Mesothelial cell of epicardium (in vitro differentiated cells): Measurements from ENCODE around the gene FTCDNL1. TPM values are rescaled to one million over a fixed set of nuclear protein-coding genes. Genes with fewer than 3 reads are reported as not detected.

ENCODE experiments used
- DNase-seq, 2 experiments: peaks; one replicate each; pipeline ENCODE4 v3.0.0; 2021; ENCODE audit warnings: low spot score in 2 of 2; ENCODE audit not compliant: unreplicated experiment in 2 of 2
- H3K27ac Mint-ChIP-seq: 2 replicates; pipeline ENCODE4 v1.8.0; 2021; ENCODE audit warnings: mixed read lengths
- H3K27me3 Mint-ChIP-seq: 2 replicates; pipeline ENCODE4 v1.8.0; 2021; ENCODE audit warnings: low read depth, mixed read lengths
- H3K36me3 Mint-ChIP-seq: 2 replicates; pipeline ENCODE4 v1.8.0; 2021; ENCODE audit warnings: mixed read lengths
- H3K4me1 Mint-ChIP-seq: 2 replicates; pipeline ENCODE4 v1.8.0; 2021; ENCODE audit warnings: mixed read lengths
- H3K4me3 Mint-ChIP-seq: 2 replicates; pipeline ENCODE4 v1.8.0; 2021; ENCODE audit warnings: mild to moderate bottlenecking, moderate library complexity, mixed read lengths
- H3K9me3 Mint-ChIP-seq: 2 replicates; pipeline ENCODE4 v1.8.0; 2021; ENCODE audit warnings: mixed read lengths
- total RNA-seq: library from RNA; stranded (reverse); gene quantifications from 3 replicates; pipeline ENCODE4 v1.2.1, GENCODE V29; 2021
- TF ChIP-seq, protein P1 (sequence below): fragments of 200-600 bp; sonication (generic); IDR thresholded peaks from one replicate; pipeline ENCODE4 v1.5.0; 2021; ENCODE audit warnings: antibody characterized with exemption; ENCODE audit not compliant: unreplicated experiment

FTCDNL1 gene
- total RNA-seq, 1 donor from 2014 or later: 2.1 TPM

GRCh38 chr2:199791326-199791725 is 59.7 kb downstream of the FTCDNL1 start:
- Mint-ChIP-seq H3K4me3 (no peak overlapping the region), H3K27ac (no peak overlapping the region), H3K9me3 (no peaks in the 10 kb centered on the region), H3K36me3 (no peaks in the 10 kb centered on the region), H3K4me1 (no peaks in the 10 kb centered on the region), H3K27me3 (peaks cover 13% of the 10 kb centered on the region)
- no peak for DNase-seq
- TF ChIP-seq, protein P1, sequence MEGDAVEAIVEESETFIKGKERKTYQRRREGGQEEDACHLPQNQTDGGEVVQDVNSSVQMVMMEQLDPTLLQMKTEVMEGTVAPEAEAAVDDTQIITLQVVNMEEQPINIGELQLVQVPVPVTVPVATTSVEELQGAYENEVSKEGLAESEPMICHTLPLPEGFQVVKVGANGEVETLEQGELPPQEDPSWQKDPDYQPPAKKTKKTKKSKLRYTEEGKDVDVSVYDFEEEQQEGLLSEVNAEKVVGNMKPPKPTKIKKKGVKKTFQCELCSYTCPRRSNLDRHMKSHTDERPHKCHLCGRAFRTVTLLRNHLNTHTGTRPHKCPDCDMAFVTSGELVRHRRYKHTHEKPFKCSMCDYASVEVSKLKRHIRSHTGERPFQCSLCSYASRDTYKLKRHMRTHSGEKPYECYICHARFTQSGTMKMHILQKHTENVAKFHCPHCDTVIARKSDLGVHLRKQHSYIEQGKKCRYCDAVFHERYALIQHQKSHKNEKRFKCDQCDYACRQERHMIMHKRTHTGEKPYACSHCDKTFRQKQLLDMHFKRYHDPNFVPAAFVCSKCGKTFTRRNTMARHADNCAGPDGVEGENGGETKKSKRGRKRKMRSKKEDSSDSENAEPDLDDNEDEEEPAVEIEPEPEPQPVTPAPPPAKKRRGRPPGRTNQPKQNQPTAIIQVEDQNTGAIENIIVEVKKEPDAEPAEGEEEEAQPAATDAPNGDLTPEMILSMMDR: no peak

DNA sequence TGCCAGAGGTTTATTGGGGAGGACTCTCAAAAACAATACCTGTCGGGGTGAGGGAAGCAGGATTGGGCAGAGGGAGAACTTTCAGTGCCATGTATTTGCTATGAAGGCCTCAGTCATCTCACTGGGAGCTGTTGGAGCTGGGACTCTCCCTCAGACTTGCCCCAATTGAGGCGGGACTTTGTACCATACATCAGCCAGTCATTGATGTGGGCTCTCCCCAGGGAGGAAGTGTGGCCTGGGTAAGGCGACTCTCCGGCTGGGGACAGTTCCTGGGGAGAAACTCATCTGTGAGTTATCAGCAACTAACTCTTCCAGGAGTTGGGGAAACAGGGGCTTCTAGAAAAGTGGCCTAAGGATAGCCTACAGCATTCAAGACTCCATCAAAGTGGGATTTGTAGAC is 66.5 kb downstream of the FTCDNL1 start:
- no peak for DNase-seq
- H3K27ac Mint-ChIP-seq: no peak overlapping the region
- no peak overlapping the region for H3K4me3 Mint-ChIP-seq
- H3K4me1 Mint-ChIP-seq: no peaks in the 10 kb centered on the region
- TF ChIP-seq, protein P1: no peak
- peaks cover 9% of the 10 kb centered on the region for H3K9me3 Mint-ChIP-seq
- H3K27me3 Mint-ChIP-seq: peaks cover 15% of the 10 kb centered on the region
- no peaks in the 10 kb centered on the region for H3K36me3 Mint-ChIP-seq

DNA sequence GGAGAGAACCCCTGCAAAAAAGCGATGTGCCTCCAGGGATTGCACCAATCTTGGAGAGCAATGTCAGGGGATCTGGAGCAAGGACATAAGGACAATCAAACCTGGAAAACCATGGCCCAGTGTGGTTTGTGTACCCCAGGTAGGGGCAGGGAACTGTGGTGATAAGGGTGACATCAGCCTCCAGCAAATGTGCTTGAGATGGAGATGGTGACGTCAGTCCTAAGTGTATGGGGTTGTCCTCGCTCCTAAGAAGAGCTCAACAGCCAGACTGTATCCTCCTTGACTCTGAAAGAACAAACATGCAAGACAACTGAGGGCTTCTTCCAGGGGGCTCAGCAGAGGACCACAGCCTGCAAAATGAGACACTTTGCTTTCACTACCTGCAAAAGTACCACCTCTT is 71.4 kb downstream of the FTCDNL1 start:
- no peak overlapping the region for H3K27ac Mint-ChIP-seq
- H3K9me3 Mint-ChIP-seq: peaks cover 9% of the 10 kb centered on the region
- TF ChIP-seq, protein P1: no peak
- no peak overlapping the region for H3K4me3 Mint-ChIP-seq
- no peaks in the 10 kb centered on the region for H3K36me3 Mint-ChIP-seq
- no peaks in the 10 kb centered on the region for H3K4me1 Mint-ChIP-seq
- peaks cover 19% of the 10 kb centered on the region for H3K27me3 Mint-ChIP-seq
- DNase-seq: no peak

GRCh38 chr2:199778655-199779054 is 72.3 kb downstream of the FTCDNL1 start:
- no peaks in the 10 kb centered on the region for H3K36me3 Mint-ChIP-seq
- no peak overlapping the region for H3K4me3 Mint-ChIP-seq
- peaks cover 19% of the 10 kb centered on the region for H3K27me3 Mint-ChIP-seq
- DNase-seq: no peak
- H3K4me1 Mint-ChIP-seq: no peaks in the 10 kb centered on the region
- H3K9me3 Mint-ChIP-seq: peaks cover 9% of the 10 kb centered on the region
- TF ChIP-seq, protein P1: no peak
- H3K27ac Mint-ChIP-seq: no peak overlapping the region

- Mint-ChIP-seq H3K27ac (no peak overlapping the region), H3K36me3 (no peaks in the 10 kb centered on the region), H3K4me3 (no peak overlapping the region), H3K27me3 (peaks cover 19% of the 10 kb centered on the region), H3K4me1 (no peaks in the 10 kb centered on the region), H3K9me3 (peaks cover 9% of the 10 kb centered on the region)
- TF ChIP-seq, protein P1: no peak
- DNase-seq: no peak
Observed at GRCh38 chr2:199777916-199778315, 73.1 kb downstream of the FTCDNL1 start.

DNA sequence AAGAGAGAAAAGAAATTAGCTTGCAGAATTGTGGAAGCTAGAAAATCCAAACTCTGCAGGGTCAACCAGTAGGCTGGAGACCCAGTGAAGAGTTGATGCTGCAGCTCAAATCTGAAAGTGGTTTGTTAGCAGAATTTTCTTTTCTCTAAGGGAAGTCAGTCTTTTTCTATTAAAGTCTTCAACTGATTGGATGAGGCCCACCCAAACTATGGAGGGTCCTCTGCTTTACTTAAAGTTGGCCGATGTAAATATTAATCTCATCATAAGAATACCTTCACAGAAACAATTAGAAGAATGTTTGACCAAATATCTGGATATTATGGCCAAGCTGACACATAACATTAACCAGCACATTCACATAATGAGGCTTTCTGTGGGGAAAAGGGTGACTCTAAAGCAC is 73.7 kb downstream of the FTCDNL1 start:
- TF ChIP-seq, protein P1: no peak
- peaks cover 19% of the 10 kb centered on the region for H3K27me3 Mint-ChIP-seq
- peaks cover 4% of the 10 kb centered on the region for H3K9me3 Mint-ChIP-seq
- no peak overlapping the region for H3K27ac Mint-ChIP-seq
- H3K36me3 Mint-ChIP-seq: no peaks in the 10 kb centered on the region
- H3K4me3 Mint-ChIP-seq: no peak overlapping the region
- no peak for DNase-seq
- H3K4me1 Mint-ChIP-seq: no peaks in the 10 kb centered on the region
